GM19395 (cell line): ENCODE measurements around the gene TMEM125.

Experiments used
- ATAC-seq: cut with Tn5 transposase; IDR thresholded peaks from one replicate; pipeline ENCODE4 v1.9.1; 2021; ENCODE audit warnings: mild to moderate bottlenecking, moderate library complexity; ENCODE audit not compliant: unreplicated experiment

Gene TMEM125

GRCh38 chr1:43307458-43308158 is 37.8 kb downstream of the TMEM125 start:
- no peak for ATAC-seq

DNA sequence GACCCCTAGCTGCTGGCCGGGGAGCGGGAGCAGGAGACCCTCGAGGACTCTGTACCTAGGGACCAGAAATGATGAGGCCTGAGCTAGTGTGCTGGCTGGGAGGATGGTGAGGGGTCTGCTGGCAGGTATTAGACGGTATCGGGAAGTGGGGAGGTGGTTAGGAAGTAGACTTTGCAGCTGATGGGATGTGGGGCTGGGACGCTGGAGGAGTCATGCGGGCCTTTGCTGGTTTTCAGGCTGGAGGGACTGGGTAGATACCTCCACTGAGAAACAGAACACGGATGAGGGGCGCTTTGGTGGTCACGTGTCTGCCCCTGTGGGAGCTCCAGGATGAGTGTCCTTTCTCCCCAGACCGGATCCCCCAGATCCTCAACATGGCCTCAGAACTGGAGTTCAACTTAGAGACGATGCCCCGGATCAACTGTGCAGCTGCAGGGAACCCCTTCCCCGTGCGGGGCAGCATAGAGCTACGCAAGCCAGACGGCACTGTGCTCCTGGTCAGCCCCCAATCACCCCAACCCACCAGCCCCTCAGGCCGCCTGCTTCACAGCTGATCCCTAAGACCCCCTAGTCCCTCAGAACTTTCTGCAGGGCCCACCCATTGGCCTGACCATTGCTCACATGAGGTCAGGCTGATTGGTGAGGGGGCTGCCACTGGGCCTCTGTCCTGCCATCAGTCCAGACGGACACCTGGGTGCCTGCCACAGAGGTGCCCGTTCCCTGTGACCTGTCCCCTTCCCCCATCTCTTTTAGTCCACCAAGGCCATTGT is 39.0 kb downstream of the TMEM125 start:
- ATAC-seq: no peak

- no peak for ATAC-seq
Measured at GRCh38 chr1:43309405-43310025, 39.7 kb downstream of the TMEM125 start.

DNA sequence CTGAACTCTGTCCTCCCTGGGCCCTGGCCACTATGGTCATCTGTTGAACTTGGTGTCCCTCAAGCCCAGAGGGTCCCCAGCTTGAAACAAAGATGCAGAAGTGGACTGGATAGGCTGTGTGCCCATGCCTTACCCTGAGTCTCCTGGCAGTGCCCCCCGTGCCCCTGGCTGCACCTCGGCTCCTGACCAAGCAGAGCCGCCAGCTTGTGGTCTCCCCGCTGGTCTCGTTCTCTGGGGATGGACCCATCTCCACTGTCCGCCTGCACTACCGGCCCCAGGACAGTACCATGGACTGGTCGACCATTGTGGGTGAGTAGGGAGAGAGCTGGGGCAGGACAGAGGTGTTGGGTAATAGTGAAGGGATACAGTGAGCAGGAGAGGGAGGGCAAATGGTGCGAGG is 41.7 kb downstream of the TMEM125 start:
- ATAC-seq: no peak

DNA sequence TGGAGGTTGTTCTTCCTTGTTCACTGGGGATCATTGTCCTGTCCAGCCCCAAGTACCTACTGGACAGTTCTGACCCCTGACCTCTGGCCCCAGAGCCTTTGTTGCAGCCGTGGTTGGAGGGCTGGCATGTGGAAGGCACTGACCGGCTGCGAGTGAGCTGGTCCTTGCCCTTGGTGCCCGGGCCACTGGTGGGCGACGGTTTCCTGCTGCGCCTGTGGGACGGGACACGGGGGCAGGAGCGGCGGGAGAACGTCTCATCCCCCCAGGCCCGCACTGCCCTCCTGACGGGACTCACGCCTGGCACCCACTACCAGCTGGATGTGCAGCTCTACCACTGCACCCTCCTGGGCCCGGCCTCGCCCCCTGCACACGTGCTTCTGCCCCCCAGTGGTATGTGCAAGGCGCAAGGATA is 42.4 kb downstream of the TMEM125 start:
- no peak for ATAC-seq

DNA sequence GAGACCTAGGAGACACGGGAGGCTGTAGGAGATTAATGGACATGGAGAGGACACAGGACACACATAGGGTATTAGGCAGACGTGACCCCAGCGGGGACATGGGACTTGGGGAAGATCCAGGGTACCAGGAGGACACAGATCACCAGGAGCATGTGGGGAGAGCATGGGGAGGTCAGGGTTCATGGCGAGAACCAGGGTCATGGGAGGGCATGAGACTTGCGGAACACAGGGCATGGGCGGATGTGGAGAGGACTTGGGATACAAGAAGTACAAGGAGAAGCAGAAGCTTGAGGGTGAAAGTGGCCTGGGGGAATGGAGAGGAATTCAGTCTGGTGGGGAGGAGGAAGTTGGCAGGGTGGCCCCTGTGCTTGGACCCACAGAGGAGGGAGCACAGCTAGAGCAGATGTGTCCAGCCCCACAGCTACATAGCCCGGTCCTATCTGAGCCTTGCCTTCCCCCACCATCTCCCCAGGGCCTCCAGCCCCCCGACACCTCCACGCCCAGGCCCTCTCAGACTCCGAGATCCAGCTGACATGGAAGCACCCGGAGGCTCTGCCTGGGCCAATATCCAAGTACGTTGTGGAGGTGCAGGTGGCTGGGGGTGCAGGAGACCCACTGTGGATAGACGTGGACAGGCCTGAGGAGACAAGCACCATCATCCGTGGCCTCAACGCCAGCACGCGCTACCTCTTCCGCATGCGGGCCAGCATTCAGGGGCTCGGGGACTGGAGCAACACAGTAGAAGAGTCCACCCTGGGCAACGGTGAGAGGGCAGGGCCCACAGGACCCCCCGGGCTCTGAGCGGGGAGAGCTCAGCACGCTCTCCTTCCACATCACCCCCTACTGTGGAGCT is 43.1 kb downstream of the TMEM125 start:
- ATAC-seq: no peak

GRCh38 chr1:43313771-43314170 is 44.0 kb downstream of the TMEM125 start:
- no peak for ATAC-seq

GRCh38 chr1:43314233-43314632 is 44.5 kb downstream of the TMEM125 start:
- no peak for ATAC-seq

GRCh38 chr1:43315481-43315880 is 45.7 kb downstream of the TMEM125 start:
- no peak for ATAC-seq

- no peak for ATAC-seq
Measured at GRCh38 chr1:43315963-43316737, 46.4 kb downstream of the TMEM125 start.

- no peak for ATAC-seq
Measured at GRCh38 chr1:43316738-43317520, 47.1 kb downstream of the TMEM125 start.

GRCh38 chr1:43317817-43318471 is 48.2 kb downstream of the TMEM125 start:
- ATAC-seq: no peak

DNA sequence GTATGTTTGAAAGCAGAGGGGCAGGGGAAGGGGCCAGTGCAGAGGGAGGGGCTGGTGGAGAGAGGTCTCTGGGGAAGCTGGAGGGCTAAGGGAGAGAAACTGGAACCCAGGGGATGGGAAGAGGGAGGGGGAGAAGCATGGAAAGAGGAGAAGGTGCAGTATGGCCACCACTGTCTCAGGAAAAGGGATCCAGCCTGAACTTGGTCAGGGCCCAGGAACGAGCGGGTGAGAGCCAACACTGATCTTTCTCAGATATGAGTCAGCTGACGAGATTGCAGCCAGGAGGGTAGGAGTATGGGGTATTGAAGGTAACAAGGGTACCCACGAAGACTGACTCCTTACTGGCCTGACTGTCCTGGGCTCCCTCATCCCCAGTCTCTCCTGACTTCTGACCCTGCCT is 49.0 kb downstream of the TMEM125 start:
- no peak for ATAC-seq

- ATAC-seq: no peak
Measured at GRCh38 chr1:43319288-43319687, 49.5 kb downstream of the TMEM125 start.

DNA sequence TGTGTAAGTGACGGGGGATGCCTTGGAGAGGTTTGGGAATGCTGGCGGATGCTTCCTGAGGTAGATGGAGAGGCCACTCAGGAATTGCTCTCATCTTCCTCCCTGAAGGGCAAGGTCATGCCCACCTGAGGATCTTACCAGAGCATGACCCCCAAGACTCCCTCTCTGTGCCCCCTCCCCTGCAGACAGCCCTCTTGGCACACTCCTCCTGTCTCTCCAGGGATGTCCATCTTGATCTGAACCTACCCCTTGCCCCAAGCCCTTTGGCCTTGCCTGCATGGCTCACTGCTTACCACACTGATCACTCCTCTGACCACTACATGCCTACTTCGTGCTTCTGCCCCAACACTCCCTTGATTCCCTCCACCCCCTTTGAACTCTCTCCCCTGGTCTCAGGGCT is 50.0 kb downstream of the TMEM125 start:
- no peak for ATAC-seq

DNA sequence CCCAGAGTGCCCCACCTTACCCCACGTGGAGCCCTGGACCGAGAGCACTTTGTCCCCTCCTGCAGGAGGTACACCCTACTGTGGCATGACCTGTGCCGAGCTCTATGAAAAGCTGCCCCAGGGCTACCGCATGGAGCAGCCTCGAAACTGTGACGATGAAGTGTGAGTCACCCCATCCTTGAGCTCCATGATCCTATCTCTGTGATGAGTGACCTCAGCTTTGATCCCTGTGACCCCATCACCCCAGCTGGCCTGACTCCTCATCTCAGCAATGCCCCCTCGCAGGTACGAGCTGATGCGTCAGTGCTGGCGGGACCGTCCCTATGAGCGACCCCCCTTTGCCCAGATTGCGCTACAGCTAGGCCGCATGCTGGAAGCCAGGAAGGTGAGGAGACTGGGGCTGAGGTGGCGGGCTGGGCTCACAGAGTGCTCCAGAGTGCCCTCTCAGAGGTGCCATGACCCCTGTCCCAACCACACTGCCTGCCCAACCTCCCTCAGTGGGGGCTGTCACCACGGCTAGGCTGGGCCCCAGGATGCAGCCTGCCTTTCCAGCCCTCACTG is 51.6 kb downstream of the TMEM125 start:
- no peak for ATAC-seq

- ATAC-seq: no peak
Measured at GRCh38 chr1:43322506-43322905, 52.7 kb downstream of the TMEM125 start.
